NCI-H1436 treated with DMSO at 0.1 percent for 48 hours (cell line): ENCODE measurements around the gene CCDC78.
"Not testable (repeated sequence)": the region's sequence is repeated elsewhere in the genome, so short reads cannot be mapped to it uniquely, and the experiment has no call there.

Experiments used
- DNase-seq: peaks from one replicate; lab custom pipeline; 2025; lab: John Stamatoyannopoulos, UW

Gene CCDC78

GRCh38 chr16:693364-693763 is 32.9 kb downstream of the CCDC78 start:
- DNase-seq, result no peak

GRCh38 chr16:692356-693108 is 33.7 kb downstream of the CCDC78 start:
- no peak for DNase-seq

DNA sequence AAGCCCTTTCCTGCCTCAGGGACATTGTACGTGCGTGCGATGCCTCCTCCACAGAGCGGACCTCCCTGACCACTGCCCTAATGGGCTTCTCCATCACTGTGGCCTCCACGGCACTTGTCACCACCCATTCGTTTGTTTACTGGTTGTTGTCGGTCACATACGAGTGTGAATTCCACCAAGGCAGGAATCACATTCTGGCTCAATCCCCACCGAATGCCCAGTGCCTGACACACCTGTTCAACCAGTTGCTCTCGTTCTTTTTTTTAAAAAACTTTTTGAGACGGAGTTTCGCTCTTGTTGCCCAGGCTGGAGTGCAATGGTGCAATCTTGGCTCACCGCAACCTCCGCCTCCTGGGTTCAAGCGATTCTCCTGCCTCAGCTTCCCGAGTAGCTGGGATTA is 35.0 kb downstream of the CCDC78 start:
- DNase-seq, result not testable (repeated sequence)

DNA sequence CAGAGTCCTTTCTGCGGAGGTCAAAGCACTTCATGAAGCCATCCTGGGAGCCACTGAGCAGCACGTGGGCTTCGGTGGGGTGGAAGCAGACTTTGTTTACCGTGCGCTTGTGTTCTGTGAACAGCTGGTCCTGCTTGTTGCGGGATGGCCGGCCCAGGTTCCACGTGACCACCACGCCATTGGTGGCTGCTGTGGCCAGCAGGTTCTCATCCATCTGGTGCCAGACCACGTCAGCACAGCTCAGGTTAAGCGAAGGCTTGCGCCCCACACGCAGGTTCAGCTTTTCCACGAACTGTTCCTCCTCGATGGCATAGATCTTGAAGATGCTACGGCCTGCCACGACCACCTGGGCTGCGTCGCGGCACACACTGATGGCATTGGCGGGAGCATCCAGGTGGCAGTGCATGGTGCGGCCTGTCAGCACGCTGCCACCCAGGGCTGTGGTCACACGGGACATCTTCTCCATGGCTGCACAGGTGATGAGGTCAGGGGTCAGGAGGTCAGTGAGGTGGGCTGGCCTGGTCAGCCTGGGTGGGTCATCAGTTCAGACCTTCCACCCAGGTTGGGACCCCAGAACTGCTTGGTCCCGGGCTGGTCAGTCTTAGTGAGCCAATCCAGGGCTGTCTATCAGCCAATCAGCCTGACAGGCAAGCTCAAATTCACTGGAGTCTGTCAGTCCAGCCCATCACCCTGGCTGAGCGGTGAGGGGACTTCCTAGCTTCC is 36.9 kb downstream of the CCDC78 start:
- DNase-seq, result no peak

DNA sequence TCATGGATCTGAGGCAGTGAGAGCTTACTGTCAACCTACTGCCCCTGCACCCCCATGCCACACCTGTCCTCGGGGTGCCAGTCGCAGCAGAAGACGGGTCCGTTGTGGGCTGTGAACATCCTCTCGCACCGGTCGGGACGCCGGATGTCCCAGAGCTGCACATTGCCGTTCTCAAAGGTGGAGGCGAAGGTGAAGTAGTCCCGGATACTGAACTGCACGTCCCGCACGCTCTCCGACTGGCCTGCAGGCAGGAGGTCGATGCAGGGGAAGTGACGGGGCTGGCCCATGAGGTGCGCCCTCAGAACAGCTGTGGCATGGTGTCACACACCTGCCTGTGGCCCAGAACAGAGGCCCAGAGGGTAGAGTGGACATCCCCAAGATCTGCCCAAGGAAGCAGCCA is 38.7 kb downstream of the CCDC78 start:
- DNase-seq, result no peak

DNA sequence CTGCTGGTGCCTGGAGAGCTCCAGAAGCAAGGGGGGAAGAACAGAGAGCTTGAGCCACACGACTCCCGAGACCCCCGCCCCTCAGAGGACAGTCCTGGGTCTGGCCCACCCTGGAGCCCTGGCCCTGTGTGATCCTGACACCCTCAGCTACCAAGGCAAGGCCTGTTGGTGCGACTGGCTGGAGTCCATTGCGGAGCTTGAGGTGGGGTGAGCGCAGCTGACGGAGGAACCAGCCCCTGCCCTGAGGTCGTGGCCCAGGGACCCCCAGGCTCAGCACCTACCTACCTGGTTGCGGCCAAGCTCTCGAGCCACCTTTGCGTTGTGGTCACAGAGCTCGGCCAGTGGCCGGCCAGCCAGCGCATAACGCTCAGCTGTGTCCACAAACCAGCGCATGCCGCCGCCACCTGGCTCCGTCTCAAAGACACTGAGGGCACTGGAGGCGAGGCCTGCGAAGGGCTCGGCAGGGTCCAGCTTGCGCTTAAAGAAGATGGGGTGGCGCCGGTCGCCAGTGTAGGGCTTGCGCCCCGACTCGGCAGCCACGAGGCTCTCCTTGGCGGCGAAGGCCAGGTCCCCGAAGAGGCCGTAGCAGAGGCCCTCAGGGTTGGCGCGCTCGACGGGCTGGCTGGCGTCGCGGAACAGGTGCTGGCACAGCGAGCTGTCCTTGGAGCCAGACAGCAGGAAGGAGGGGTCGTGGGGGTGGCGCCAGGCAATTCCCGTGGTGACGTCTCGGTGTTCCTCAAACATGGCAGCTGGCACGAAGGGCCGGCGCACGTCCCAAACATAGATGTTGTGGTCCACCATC is 39.6 kb downstream of the CCDC78 start:
- no peak for DNase-seq

GRCh38 chr16:685967-686366 is 40.3 kb downstream of the CCDC78 start:
- DNase-seq, result no peak

GRCh38 chr16:684961-685696 is 41.1 kb downstream of the CCDC78 start:
- no peak for DNase-seq

DNA sequence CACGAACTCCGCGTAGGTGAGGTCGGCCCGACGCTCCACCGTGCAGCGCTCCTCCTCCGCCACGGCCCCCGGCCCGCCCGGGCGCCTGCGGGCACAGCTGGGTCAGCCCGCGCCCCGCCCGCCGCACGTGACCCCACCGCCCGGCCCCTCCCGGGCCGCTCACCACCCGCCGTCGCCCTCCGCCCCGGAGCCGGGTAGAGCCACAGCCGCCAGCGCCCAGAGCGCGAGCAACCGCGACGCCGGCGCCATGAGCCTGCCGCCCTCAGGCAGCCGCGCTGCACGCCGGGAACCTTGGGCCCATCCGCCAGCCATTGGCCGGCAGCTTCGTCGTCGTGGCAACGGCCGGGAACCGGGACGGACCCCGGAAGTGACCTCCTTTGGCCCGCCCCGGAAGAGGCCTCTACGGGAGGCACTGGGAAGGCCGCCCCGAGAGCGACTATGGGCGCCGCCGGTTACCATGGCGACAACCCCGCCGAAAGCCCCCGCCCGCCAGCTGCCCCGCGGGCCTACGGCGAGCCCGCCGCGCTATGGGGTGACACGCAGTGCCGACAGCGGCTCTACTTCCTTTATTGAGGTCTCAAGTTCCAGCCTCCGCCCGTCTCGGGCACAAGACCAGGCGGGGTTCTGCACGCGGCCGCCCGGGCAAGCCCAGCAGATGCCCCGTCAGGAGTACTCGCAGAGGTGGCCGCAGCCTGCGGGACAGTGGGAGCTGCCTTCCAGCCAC is 42.0 kb downstream of the CCDC78 start, which contains the start of gene JMJD8:
JMJD8 (minus strand) TSS at position 264 of the 724 bp plus-strand sequence; CDS start at position 249, 15 bp downstream.
- DNase-seq, result peak; percentile 60

DNA sequence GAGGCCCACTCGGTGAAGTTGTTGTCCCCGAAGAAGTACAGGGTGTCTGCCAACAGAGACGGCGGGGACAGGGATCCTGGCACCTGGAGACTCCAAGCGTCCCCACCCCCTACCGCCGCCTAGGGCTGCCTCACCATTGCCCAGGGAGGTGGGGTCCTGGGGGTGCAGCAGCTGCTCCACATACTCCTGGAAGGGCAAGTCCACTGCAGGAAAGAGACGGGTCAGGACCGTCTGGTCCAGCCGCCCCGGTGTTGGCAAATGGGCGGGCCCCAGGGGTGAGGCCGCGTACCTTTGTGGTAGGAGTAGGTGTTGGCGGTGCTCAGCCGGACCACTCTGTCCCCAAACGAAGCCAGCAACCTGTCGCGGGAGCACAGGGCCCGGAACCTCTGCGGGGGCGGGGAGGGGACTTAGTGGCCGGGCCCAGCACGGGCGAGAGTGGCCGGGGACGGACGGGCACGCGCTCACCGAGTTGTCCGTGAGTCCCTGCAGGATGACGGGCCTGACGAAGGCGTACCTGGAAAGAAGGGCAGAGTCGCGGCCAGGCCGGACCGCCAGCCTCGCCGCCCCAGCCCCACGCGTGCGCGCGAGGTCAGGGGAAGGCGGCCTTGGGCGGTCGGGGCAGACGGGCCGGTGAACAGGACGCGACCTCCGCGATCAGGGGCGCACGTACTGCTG is 42.7 kb downstream of the CCDC78 start:
- no peak for DNase-seq

DNA sequence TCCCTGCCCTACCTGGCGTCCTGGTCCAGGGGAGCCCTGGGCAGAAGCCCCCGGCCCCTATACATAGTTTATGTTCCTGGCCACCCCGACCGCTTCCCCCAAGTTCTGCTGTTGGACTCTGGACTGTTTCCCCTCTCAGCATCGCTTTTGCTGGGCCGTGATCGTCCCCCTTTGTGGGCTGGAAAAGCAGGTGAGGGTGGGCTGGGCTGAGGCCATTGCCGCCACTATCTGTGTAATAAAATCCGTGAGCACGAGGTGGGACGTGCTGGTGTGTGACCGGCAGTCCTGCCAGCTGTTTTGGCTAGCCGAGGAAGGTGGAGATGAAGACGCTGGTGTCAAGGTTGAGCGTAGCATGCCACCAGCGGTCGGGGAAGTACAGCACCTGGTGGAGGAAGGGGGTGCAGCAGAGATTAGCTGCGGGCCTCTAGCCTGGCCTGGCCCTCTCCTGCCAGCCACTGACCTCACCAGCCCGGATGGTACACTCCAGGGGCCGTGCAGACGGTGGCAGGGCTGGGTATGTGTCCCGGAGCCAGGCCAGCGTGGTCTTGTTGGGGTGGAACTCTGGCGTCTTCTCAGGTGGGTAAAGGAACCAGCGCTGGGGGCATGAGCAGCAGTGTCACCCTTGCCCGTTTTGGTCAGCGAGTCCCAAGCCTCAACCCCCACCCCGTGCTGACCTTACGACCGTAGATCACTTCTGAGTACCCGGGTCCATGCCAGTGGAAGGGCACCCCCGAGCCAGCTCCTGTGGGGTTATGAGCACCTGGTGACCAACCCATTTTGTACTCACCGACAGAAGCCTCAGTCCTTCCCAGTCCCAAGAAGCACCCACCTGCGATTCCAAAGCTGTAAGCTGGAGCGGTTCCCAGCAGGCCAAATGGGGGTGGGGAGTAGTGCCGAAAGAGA is 43.5 kb downstream of the CCDC78 start:
- DNase-seq, result no peak

DNA sequence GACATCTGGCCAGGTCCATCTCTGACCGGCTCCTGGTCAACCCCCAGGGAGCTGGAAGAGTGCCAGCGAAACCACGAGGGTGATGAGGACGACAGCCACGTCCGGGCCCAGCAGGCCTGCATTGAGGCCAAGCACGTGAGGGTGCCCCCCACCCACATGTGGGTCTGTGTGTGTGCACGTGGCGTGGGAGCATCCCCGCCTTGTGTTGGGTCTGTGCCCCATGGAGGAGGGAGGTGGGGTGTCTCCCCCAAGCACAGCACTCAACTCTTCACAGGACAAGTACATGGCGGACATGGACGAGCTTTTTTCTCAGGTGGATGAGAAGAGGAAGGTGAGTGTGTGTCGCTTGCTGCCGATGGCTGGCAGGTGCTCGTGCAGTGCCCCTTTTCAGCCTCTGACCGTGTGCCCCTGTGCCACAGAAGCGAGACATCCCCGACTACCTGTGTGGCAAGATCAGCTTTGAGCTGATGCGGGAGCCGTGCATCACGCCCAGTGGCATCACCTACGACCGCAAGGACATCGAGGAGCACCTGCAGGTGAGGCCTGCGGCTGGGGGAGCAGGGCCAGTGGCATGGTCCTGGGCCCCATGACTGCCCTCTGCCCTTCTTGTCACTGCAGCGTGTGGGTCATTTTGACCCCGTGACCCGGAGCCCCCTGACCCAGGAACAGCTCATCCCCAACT is 44.4 kb downstream of the CCDC78 start:
- DNase-seq, result no peak

DNA sequence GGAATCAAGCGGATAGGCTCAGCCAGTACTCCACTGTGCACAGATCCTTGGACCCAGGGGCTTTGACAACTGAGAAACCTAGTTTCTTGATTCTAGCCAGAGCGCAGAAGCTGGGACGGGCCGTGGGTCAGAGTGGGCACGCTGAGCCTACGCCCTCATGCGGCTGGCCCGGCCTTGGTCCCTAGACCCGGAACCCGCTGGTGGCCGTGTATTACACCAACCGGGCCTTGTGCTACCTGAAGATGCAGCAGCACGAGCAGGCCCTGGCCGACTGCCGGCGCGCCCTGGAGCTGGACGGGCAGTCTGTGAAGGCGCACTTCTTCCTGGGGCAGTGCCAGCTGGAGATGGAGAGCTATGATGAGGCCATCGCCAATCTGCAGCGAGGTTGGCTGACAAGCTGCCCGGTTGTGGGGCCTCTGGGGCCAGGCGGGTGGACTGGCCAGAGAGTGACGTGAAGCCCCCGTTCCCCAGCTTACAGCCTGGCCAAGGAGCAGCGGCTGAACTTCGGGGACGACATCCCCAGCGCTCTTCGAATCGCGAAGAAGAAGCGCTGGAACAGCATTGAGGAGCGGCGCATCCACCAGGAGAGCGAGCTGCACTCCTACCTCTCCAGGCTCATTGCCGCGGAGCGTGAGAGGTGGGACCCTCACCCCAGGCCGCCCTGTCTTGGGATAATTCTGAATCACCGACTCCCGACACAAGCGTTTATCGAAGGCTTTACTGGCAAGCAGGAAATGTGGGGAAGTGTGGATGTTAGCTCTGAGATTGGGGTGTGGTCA is 45.1 kb downstream of the CCDC78 start:
- DNase-seq, result no peak

DNA sequence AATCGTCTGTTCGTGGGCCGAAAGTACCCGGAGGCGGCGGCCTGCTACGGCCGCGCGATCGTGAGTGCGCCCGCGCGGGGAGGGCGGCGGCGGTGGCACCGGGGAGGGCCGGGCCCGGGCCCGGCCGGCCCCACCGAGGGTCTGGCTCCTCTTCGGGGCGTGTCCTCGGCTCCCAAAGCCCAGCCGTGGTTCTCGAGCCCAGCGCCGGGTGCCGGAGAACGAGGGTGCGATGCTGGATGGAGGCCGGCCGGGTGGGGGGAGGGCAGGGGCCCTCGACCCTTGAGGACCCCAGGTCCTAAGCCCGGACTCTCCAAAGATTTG is 45.7 kb downstream of the CCDC78 start:
- DNase-seq, result no peak

GRCh38 chr16:679814-680624 is 46.2 kb downstream of the CCDC78 start, which contains the start of gene STUB1:
STUB1 (plus strand) TSS chr16:680410; CDS start chr16:680526, 116 bp downstream.
- no peak for DNase-seq

- DNase-seq, result no peak
Measured at GRCh38 chr16:678858-679813, 47.1 kb downstream of the CCDC78 start.
